K562 (cell line): ENCODE measurements around the gene TMEM214. TPM values are rescaled to one million over a fixed set of nuclear protein-coding genes. Genes with fewer than 3 reads are reported as not detected.

Experiments
- ATAC-seq: fragments of 200-7000 bp; cut with Tn5 transposase; 3 replicates; pipeline ENCODE4 v1.9.1; 2020; ENCODE audit warnings: moderate library complexity
- BruUV-seq: library from RNA; stranded (reverse); fragments of 400-500 nt; replicated peaks from 2 replicates; lab custom pipeline; 2021; lab: Mats Ljungman, UMichigan
- CTCF ChIA-PET: fragments of 300-600 bp; formaldehyde crosslinking; extraction: SDS; loops from one replicate; lab custom pipeline; 2021; ENCODE audit warnings: low intra/inter-chr PET ratio; lab: Yijun Ruan, JAX
- POLR2A ChIA-PET: fragments of 300-600, 350-650 bp; sonication (Branson Sonifier 250); formaldehyde crosslinking; extraction: SDS; loops from one replicate; lab custom pipeline; 2021; ENCODE audit warnings: antibody characterized with exemption, inconsistent platforms; lab: Yijun Ruan, JAX
- DNase-seq, 4 experiments: peaks; one replicate each; pipeline versions ENCODE4 v3.0.0 to v3.0.0-alpha.2; 2011 to 2018; ENCODE audit warnings: low spot score in 3 of 4, mixed read lengths in 3 of 4; ENCODE audit errors: extremely low read depth in 1 of 4
- FAIRE-seq: peaks from 2 replicates; lab custom pipeline; 2011; peaks lifted over from hg19 to GRCh38; lab: Jason Lieb, UNC
- H2AFZ ChIP-seq: 2 replicates; pipeline ENCODE4 v1.6.0; 2011; ENCODE audit warnings: low read depth, low read length, control low read depth, inconsistent platforms
- H3K27ac ChIP-seq: fragments of 200-600 bp; 3 replicates; pipeline ENCODE4 v1.8.0; 2011; ENCODE audit warnings: low read depth, mild to moderate bottlenecking, control low read depth, inconsistent platforms, low read length, moderate library complexity, mixed read lengths; ENCODE audit errors: extremely low read depth
- H3K27me3 ChIP-seq, 2 experiments: fragments of 300-600 bp in 1 of 2; 2 replicates in 1 of 2; 3 replicates in 1 of 2; pipeline versions ENCODE4 v1.6.0 to v1.8.0; 2011; ENCODE audit warnings: inconsistent platforms in 2 of 2, low read length in 2 of 2, mild to moderate bottlenecking in 1 of 2, mixed read lengths in 1 of 2, moderate library complexity in 1 of 2; ENCODE audit not compliant: control insufficient read depth in 2 of 2, insufficient read depth in 2 of 2
- H3K36me3 ChIP-seq: fragments of 300-600 bp; 3 replicates; pipeline ENCODE4 v1.8.0; 2011; ENCODE audit warnings: mild to moderate bottlenecking, low read length, inconsistent platforms; ENCODE audit not compliant: control insufficient read depth, insufficient read depth
- H3K4me1 ChIP-seq, 2 experiments: fragments of 200-600 bp in 1 of 2; replicated peaks in 1 of 2; 2 replicates in 1 of 2; 3 replicates in 1 of 2; pipeline versions ENCODE4 v1.5.1 to v1.8.0; 2011; ENCODE audit warnings: inconsistent platforms in 2 of 2, low read length in 2 of 2, mild to moderate bottlenecking in 1 of 2, mixed read lengths in 1 of 2, moderate library complexity in 1 of 2; ENCODE audit not compliant: control insufficient read depth in 2 of 2, insufficient read depth in 2 of 2
- H3K4me2 ChIP-seq: 2 replicates; pipeline ENCODE4 v1.6.1; 2011; ENCODE audit warnings: low read length, control low read depth, inconsistent platforms, mixed read lengths; ENCODE audit not compliant: insufficient read depth
- H3K4me3 ChIP-seq: fragments of 200-600 bp; sonication (generic), shearing (Covaris generic); 2 replicates; pipeline ENCODE4 v1.5.1; 2016; ENCODE audit warnings: control low read depth, inconsistent platforms
- H3K79me2 ChIP-seq: fragments of 200-600 bp; 3 replicates; pipeline ENCODE4 v1.8.0; 2011; ENCODE audit warnings: low read length, inconsistent platforms; ENCODE audit not compliant: control insufficient read depth, insufficient read depth
- H3K9ac ChIP-seq, 2 experiments: 2 replicates each; pipeline versions ENCODE4 v1.6.0 to v1.6.1; 2011; ENCODE audit warnings: low read depth in 2 of 2, low read length in 2 of 2, control low read depth in 1 of 2, inconsistent platforms in 1 of 2, mild to moderate bottlenecking in 1 of 2, mixed read lengths in 1 of 2; ENCODE audit not compliant: insufficient read depth in 1 of 2
- H3K9me1 ChIP-seq: one replicate; pipeline ENCODE4 v1.6.0; 2011; ENCODE audit warnings: inconsistent platforms, mild to moderate bottlenecking, low read length, moderate library complexity; ENCODE audit not compliant: control insufficient read depth, insufficient read depth
- H3K9me3 ChIP-seq: replicated peaks from 2 replicates; pipeline ENCODE4 v1.5.1; 2011; ENCODE audit warnings: low read depth, low read length, inconsistent platforms; ENCODE audit not compliant: control insufficient read depth, insufficient read depth
- H4K20me1 ChIP-seq: replicated peaks from 2 replicates; pipeline ENCODE4 v1.6.1; 2011; ENCODE audit warnings: low read length, inconsistent platforms, mixed read lengths; ENCODE audit not compliant: control insufficient read depth, insufficient read depth
- KDM4B ChIP-seq, 2 experiments: fragments of 450-650 bp in 1 of 2; sonication (generic) in 1 of 2; IDR thresholded peaks; 2 replicates each; pipeline ENCODE4 v1.6.1; 2016 to 2017; ENCODE audit warnings: borderline replicate concordance in 2 of 2, antibody characterized with exemption in 1 of 2, low read depth in 1 of 2, mild to moderate bottlenecking in 1 of 2
- POLR2H ChIP-seq: IDR thresholded peaks from 2 replicates; pipeline ENCODE4 v1.6.1; 2016; ENCODE audit warnings: missing genetic modification characterization, low read depth, mild to moderate bottlenecking, control low read depth, missing compliant biosample characterization, moderate library complexity
- TSC22D4 ChIP-seq: fragments of 450-650 bp; IDR thresholded peaks from 2 replicates; pipeline ENCODE4 v1.6.1; 2016; ENCODE audit warnings: missing genetic modification characterization, missing biosample characterization, control low read depth
- WHSC1 ChIP-seq: IDR thresholded peaks from one replicate; pipeline ENCODE4 v1.6.1; 2012; ENCODE audit warnings: low read length, control low read depth, inconsistent platforms
- WGBS: fragments of 100-300 bp; shearing (Covaris generic); methylation state at CpG from one replicate; pipeline ENCODE4 v1.1.6; 2016; ENCODE audit warnings: low coverage, mixed read lengths; ENCODE audit not compliant: insufficient coverage; ENCODE audit errors: missing lambda C conversion rate; 5-methylcytosine and 5-hydroxymethylcytosine counted together
- in situ Hi-C: fragments of 300-500 bp; cut with MboI; formaldehyde crosslinking; loops from 4 replicates; pipeline ENCODE4 v1.15.0; 2018; ENCODE audit warnings: inconsistent platforms, mixed read lengths
- intact Hi-C: fragments of 100-400 bp; cut with micrococcal nuclease; formaldehyde crosslinking; loops from 2 replicates; pipeline ENCODE4 v1.14.2; 2022
- polyA plus RNA-seq, 8 experiments: library from polyadenylated mRNA; depleted of rRNA in 4 of 8; stranded (reverse) in 5 of 8; unstranded in 3 of 8; fragments of >200 nt; fragmentation: Nextera tagmentation in 2 of 8; fragmentation: Illumina TruSeq in 1 of 8; extraction: Ambion mirVana in 2 of 8; extraction: Trizol in 1 of 8; gene quantifications; 2 replicates each; pipeline versions ENCODE4 v1.2.1 to v1.2.3, GENCODE V29; 2011 to 2014; ENCODE audit warnings: inconsistent platforms in 1 of 8, missing spikeins in 1 of 8
- total RNA-seq, 7 experiments: library from RNA; depleted of rRNA in 6 of 7; stranded (reverse); fragments of >200 nt in 6 of 7; fragmentation: Illumina TruSeq in 2 of 7; extraction: Trizol in 2 of 7; gene quantifications; 2 replicates each; pipeline versions ENCODE4 v1.2.1 to v1.2.3, GENCODE V29; 2011 to 2021; ENCODE audit warnings: low replicate concordance in 1 of 7
- TF ChIP-seq, protein P1 (sequence below): fragments of 250-450 bp; sonication (Bioruptor Pico); IDR thresholded peaks from 2 replicates; pipeline ENCODE4 v1.4.0; 2020; ENCODE audit warnings: borderline replicate concordance
- TF ChIP-seq, protein P2 (sequence below): fragments of 250-450 bp; sonication (Bioruptor Pico); IDR thresholded peaks from 2 replicates; pipeline ENCODE4 v1.8.0; 2021; ENCODE audit warnings: moderate library complexity, mild to moderate bottlenecking, inconsistent platforms

Gene TMEM214
- total and polyA plus RNA-seq, 9 of the 15 experiments (the other 6 are each of a cell fraction or from before 2014, with no cell fraction given): 11.4 to 81.4 (median 44.1) TPM

DNA sequence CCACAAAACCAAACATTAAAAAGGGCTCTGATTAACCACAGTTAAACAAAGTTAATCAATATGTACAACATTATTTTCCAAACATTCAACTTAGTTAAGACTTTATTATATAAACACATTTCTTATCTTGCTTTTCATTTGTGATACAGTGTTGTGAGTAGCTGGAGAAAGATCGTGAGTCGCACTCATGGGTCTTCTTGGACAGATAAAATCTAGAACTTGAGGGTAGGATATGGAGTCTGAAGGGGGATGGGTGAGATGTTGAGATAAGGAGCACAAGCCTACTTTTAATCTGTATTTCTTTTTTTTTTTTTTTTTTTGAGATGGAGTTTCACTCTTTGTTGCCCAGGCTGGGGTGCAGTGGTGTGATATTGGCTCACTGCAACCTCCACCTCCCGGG lies 22.6 kb upstream of the TMEM214 start (continued):
- TF ChIP-seq TSC22D4 (tag) (no peak), KDM4B (IDR thresholded peaks at IDR 0.05; ENCODE audit: borderline replicate concordance in 2 of 2, low read depth in 1 of 2) (no peak), POLR2H (tag) (peak; percentile 60)
- TF ChIP-seq, protein P1, sequence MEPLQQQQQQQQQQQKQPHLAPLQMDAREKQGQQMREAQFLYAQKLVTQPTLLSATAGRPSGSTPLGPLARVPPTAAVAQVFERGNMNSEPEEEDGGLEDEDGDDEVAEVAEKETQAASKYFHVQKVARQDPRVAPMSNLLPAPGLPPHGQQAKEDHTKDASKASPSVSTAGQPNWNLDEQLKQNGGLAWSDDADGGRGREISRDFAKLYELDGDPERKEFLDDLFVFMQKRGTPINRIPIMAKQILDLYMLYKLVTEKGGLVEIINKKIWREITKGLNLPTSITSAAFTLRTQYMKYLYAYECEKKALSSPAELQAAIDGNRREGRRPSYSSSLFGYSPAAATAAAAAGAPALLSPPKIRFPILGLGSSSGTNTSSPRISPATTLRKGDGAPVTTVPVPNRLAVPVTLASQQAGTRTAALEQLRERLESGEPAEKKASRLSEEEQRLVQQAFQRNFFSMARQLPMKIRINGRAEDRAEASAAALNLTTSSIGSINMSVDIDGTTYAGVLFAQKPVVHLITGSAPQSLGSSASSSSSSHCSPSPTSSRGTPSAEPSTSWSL (CRISPR knock-in tag): no peak

DNA sequence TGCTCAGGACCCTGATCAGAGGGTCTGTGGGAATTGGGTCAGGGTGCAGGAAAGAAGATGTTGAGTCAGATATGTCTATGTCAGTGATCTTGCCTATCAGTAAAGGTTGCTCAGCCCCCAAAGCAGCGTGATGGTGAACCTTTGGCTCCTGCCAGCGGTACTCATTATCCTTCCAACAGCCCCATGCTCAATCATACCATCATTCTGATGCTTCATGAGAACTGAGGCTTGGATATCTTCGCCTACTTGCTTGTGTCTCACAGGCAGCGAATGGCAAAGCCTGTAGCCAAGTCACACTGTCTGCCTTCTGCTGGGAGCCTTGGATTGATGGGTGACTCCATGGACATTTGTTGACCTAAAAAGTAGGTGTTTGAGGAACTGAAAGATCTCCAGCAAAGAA lies 19.0 kb upstream of the TMEM214 start:
- in situ Hi-C loops: loop anchor here (5.0 kb wide), 1 partner anchor 51 kb away; no protein-coding TSS in a partner anchor
- ChIA-PET POLR2A (interaction anchor here (0.6 to 0.7 kb wide), 2 partner anchors 11 to 56 kb away, joined by 4 read pairs; no protein-coding TSS in a partner anchor), CTCF (interaction anchor here (0.5 kb wide), 1 partner anchor 12 kb away, joined by 3 read pairs; no protein-coding TSS in a partner anchor)
- H2AFZ ChIP-seq: no peak overlapping the region
- H3K4me3 ChIP-seq: no peak overlapping the region
- no peak for FAIRE-seq
- peaks cover 4% of the 10 kb centered on the region; the same call in 2 of the 3 replicates for H3K36me3 ChIP-seq
- H3K9me1 ChIP-seq: no peaks in the 10 kb centered on the region
- H3K4me2 ChIP-seq: no peak overlapping the region
- peaks cover 54 to 88% of the 10 kb centered on the region in 2 experiments for H3K4me1 ChIP-seq
- no peaks in the 10 kb centered on the region for H4K20me1 ChIP-seq
- no TSS peak for BruUV-seq
- H3K9me3 ChIP-seq: no peaks in the 10 kb centered on the region
- no peak for ATAC-seq
- H3K27ac ChIP-seq: 0 out of 3 replicates have a peak overlapping the region, but pooled peaks have one; percentile 16
- H3K27me3 ChIP-seq: no peaks in the 10 kb centered on the region
- peaks cover 73% of the 10 kb centered on the region for H3K79me2 ChIP-seq
- WGBS: 63% methylated on average over 4 of the region's 4 CpGs
- no peak for DNase-seq
- intact Hi-C loops: loop anchor here (10.0 kb wide), 1 partner anchor 249 kb away; the partner anchor contains the start of gene SLC35F6
- TF ChIP-seq, protein P2, sequence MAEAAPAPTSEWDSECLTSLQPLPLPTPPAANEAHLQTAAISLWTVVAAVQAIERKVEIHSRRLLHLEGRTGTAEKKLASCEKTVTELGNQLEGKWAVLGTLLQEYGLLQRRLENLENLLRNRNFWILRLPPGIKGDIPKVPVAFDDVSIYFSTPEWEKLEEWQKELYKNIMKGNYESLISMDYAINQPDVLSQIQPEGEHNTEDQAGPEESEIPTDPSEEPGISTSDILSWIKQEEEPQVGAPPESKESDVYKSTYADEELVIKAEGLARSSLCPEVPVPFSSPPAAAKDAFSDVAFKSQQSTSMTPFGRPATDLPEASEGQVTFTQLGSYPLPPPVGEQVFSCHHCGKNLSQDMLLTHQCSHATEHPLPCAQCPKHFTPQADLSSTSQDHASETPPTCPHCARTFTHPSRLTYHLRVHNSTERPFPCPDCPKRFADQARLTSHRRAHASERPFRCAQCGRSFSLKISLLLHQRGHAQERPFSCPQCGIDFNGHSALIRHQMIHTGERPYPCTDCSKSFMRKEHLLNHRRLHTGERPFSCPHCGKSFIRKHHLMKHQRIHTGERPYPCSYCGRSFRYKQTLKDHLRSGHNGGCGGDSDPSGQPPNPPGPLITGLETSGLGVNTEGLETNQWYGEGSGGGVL (CRISPR knock-in tag): no peak
- peak; percentile 89 for TF ChIP-seq WHSC1
- H3K9ac ChIP-seq: no peak overlapping the region; a peak in 1 of 4 replicates
